CD14-positive monocyte (primary cell): ENCODE measurements around the gene ZNF695. TPM values are rescaled to one million over a fixed set of nuclear protein-coding genes. Genes with fewer than 3 reads are reported as not detected.

Experiments
- DNase-seq, 3 donors: peaks; one replicate each; pipeline ENCODE4 v3.0.0-alpha.2; 2011 to 2022
- H2AFZ ChIP-seq: 2 replicates; pipeline ENCODE4 v1.6.0; 2012; ENCODE audit warnings: mild to moderate bottlenecking, low read depth, low read length, inconsistent platforms; ENCODE audit not compliant: insufficient read depth, poor library complexity, severe bottlenecking
- H3K27ac ChIP-seq, 2 donors: 1 replicate in 1 of 2; 2 replicates in 1 of 2; pipeline ENCODE4 v1.5.1; 2012 to 2013; ENCODE audit warnings: low read length in 2 of 2, control low read depth in 1 of 2, inconsistent platforms in 1 of 2, low read depth in 1 of 2, mild to moderate bottlenecking in 1 of 2
- H3K27me3 ChIP-seq, 2 donors: one replicate each; pipeline versions ENCODE4 v1.6.0 to v1.6.1; 2011 to 2013; ENCODE audit warnings: low read length in 2 of 2; ENCODE audit not compliant: control insufficient read depth in 2 of 2, insufficient read depth in 2 of 2
- H3K36me3 ChIP-seq, 2 donors: replicated peaks in 1 of 2; 1 replicate in 1 of 2; 2 replicates in 1 of 2; pipeline versions ENCODE4 v1.5.1 to v1.6.1; 2012 to 2013; ENCODE audit warnings: low read length in 2 of 2, control low read depth in 1 of 2, inconsistent platforms in 1 of 2, mild to moderate bottlenecking in 1 of 2; ENCODE audit not compliant: insufficient read depth in 2 of 2, control insufficient read depth in 1 of 2
- H3K4me1 ChIP-seq, 2 donors: 1 replicate in 1 of 2; 2 replicates in 1 of 2; pipeline versions ENCODE4 v1.5.1 to v1.6.1; 2012 to 2013; ENCODE audit warnings: low read length in 2 of 2, control low read depth in 1 of 2, inconsistent platforms in 1 of 2, mild to moderate bottlenecking in 1 of 2, moderate library complexity in 1 of 2; ENCODE audit not compliant: insufficient read depth in 2 of 2, control insufficient read depth in 1 of 2
- H3K4me2 ChIP-seq: replicated peaks from 2 replicates; pipeline ENCODE3; 2012; ENCODE audit warnings: low read length, moderate library complexity, mild to moderate bottlenecking; ENCODE audit not compliant: poor library complexity, severe bottlenecking; ENCODE audit errors: extremely low read depth
- H3K4me3 ChIP-seq, 3 experiments: fragments of 200-600 bp in 1 of 3; sonication (generic) in 1 of 3; replicated peaks in 1 of 3; 1 replicate in 2 of 3; 2 replicates in 1 of 3; pipeline ENCODE4 v1.5.1; 2011 to 2013; ENCODE audit warnings: low read length in 3 of 3, mild to moderate bottlenecking in 3 of 3, control low read depth in 2 of 3, low read depth in 2 of 3, inconsistent platforms in 1 of 3, moderate library complexity in 1 of 3
- H3K79me2 ChIP-seq: 2 replicates; pipeline ENCODE4 v1.6.0; 2012; ENCODE audit warnings: mild to moderate bottlenecking, control low read depth, inconsistent platforms, low read length, moderate library complexity; ENCODE audit not compliant: insufficient read depth
- H3K9ac ChIP-seq: 2 replicates; pipeline ENCODE4 v1.6.0; 2017; ENCODE audit warnings: low read length, mild to moderate bottlenecking; ENCODE audit not compliant: insufficient read depth, poor library complexity, severe bottlenecking
- H3K9me3 ChIP-seq, 2 donors: replicated peaks in 1 of 2; 1 replicate in 1 of 2; 2 replicates in 1 of 2; pipeline versions ENCODE4 v1.5.1 to v1.6.1; 2012 to 2013; ENCODE audit warnings: low read length in 2 of 2, control low read depth in 1 of 2; ENCODE audit not compliant: control insufficient read depth in 1 of 2, insufficient read depth in 1 of 2
- H4K20me1 ChIP-seq: 2 replicates; pipeline ENCODE4 v1.6.0; 2012; ENCODE audit warnings: mild to moderate bottlenecking, low read length, control low read depth, moderate library complexity; ENCODE audit not compliant: insufficient read depth
- H3K27ac Mint-ChIP-seq, 7 donors: one replicate each; pipeline ENCODE4 v1.8.0; 2020; ENCODE audit warnings: mild to moderate bottlenecking in 7 of 7, mixed read lengths in 7 of 7, moderate library complexity in 6 of 7, inconsistent platforms in 2 of 7
- H3K27me3 Mint-ChIP-seq, 3 donors: one replicate each; pipeline ENCODE4 v1.8.0; 2021 to 2022; ENCODE audit warnings: low read depth in 3 of 3, mild to moderate bottlenecking in 3 of 3, mixed read lengths in 3 of 3, moderate library complexity in 3 of 3, inconsistent platforms in 1 of 3
- H3K36me3 Mint-ChIP-seq, 2 donors: one replicate each; pipeline ENCODE4 v1.8.0; 2020; ENCODE audit warnings: mixed read lengths in 2 of 2, inconsistent platforms in 1 of 2, mild to moderate bottlenecking in 1 of 2
- H3K4me1 Mint-ChIP-seq: one replicate; pipeline ENCODE4 v1.8.0; 2020; ENCODE audit warnings: mild to moderate bottlenecking, mixed read lengths
- H3K4me3 Mint-ChIP-seq, 2 donors: one replicate each; pipeline ENCODE4 v1.8.0; 2020; ENCODE audit warnings: mild to moderate bottlenecking in 2 of 2, mixed read lengths in 2 of 2, moderate library complexity in 1 of 2
- H3K9me3 Mint-ChIP-seq, 7 donors: one replicate each; pipeline ENCODE4 v1.8.0; 2020 to 2022; ENCODE audit warnings: mixed read lengths in 7 of 7, mild to moderate bottlenecking in 6 of 7, moderate library complexity in 6 of 7, inconsistent platforms in 2 of 7
- CTCF ChIP-seq: fragments of 200-600 bp; IDR thresholded peaks from one replicate; pipeline ENCODE4 v1.8.0; 2022; ENCODE audit warnings: antibody characterized with exemption, mild to moderate bottlenecking
- WGBS: methylation state at CpG from one replicate; pipeline ENCODE4 v1.1.5; 2013; ENCODE audit warnings: missing lambda C conversion rate; ENCODE audit not compliant: insufficient coverage; 5-methylcytosine and 5-hydroxymethylcytosine counted together
- intact Hi-C, 2 donors: fragments of 100-400 bp; cut with micrococcal nuclease; formaldehyde crosslinking; loops; one replicate each; pipeline versions ENCODE4 v1.15.0 to v1.15.1; 2023
- polyA plus RNA-seq, 3 donors: library from polyadenylated mRNA; depleted of rRNA in 1 of 3; unstranded in 2 of 3; stranded (reverse) in 1 of 3; fragments of 300-500 nt in 2 of 3; fragments of >200 nt in 1 of 3; fragmentation: Illumina TruSeq in 2 of 3; gene quantifications; 1 replicate in 2 of 3; 2 replicates in 1 of 3; pipeline ENCODE4 v1.2.3, GENCODE V29; 2012 to 2021

ZNF695 gene
- polyA plus RNA-seq, 3 donors = 0.18 TPM; not detected in 2

DNA sequence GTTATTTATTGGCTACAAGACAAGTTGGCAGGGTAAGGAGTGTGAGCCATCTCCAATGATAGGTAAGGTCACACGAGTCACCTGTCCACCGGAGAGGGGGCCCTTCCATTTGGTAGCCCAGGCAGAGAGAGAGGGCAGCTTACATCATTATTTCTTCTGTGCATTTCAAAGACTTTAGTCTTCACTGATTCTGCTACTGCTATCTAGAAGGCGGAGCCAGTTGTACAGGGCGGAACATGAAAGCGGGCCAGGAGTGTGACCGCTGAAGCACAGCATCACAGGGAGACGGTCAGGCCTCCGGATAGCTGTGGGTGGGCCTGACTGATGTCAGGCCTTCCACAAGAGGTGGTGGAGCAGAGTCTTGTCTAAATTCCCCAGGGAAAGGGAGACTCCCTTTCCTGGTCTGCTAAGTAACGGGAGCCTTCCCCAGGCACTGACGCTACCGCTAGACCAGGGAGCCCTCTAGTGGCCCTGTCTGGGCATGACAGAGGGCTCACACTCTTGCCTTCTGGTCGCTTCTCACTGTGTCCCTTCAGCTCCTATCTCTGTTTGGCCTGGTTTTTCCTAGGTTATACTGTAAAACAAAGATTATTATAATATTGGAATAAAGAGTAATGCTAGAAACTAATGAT is 36.7 kb downstream of the ZNF695 start:
- Mint-ChIP-seq H3K27me3 (peaks cover 0 to 2% (median 0%) of the 10 kb centered on the region in 3 donors), H3K27ac (peak overlapping the region in 3 of 7 donors; percentile 6 to 67 (median 8)), H3K4me3 (peak overlapping the region; percentile 42 to 74), H3K4me1 (peaks cover 7% of the 10 kb centered on the region), H3K9me3 (peaks cover 32 to 76% (median 56%) of the 10 kb centered on the region in 7 donors), H3K36me3 (peaks cover 7 to 14% of the 10 kb centered on the region in 2 donors)
- Histone ChIP-seq H3K27ac (no peak overlapping the region), H3K4me2 (no peak overlapping the region), H4K20me1 (no peaks in the 10 kb centered on the region), H3K4me3 (no peak overlapping the region), H2AFZ (no peak overlapping the region), H3K9me3 (peaks cover 64 to 65% of the 10 kb centered on the region in 2 donors), H3K36me3 (peaks cover 0 to 7% of the 10 kb centered on the region in 2 donors), H3K9ac (no peak overlapping the region), H3K27me3 (no peaks in the 10 kb centered on the region), H3K79me2 (no peaks in the 10 kb centered on the region), H3K4me1 (no peaks in the 10 kb centered on the region)
- intact Hi-C loops = loop anchor here (2.0 to 5.0 kb wide), 3 partner anchors 39 to 58 kb away; partner anchors contain the start of gene AHCTF1 (in 1 of the 2)
- DNase-seq = peak; percentile 36 to 50 (median 49)
- TF ChIP-seq CTCF = peak; percentile 86
- 67% methylated on average over 10 of the region's 12 CpGs for WGBS

- peak; percentile 27 to 37 (median 35) for DNase-seq
- Histone ChIP-seq H3K4me3 (no peak overlapping the region), H3K36me3 (peaks cover 0 to 7% of the 10 kb centered on the region in 2 donors), H3K9me3 (peaks cover 53 to 71% of the 10 kb centered on the region in 2 donors), H3K27me3 (no peaks in the 10 kb centered on the region), H3K9ac (no peak overlapping the region), H2AFZ (no peak overlapping the region), H3K27ac (no peak overlapping the region), H4K20me1 (no peaks in the 10 kb centered on the region), H3K79me2 (no peaks in the 10 kb centered on the region), H3K4me2 (no peak overlapping the region), H3K4me1 (no peaks in the 10 kb centered on the region)
- Mint-ChIP-seq H3K9me3 (peaks cover 34 to 77% (median 58%) of the 10 kb centered on the region in 7 donors), H3K4me1 (peaks cover 7% of the 10 kb centered on the region), H3K36me3 (peaks cover 7 to 14% of the 10 kb centered on the region in 2 donors), H3K27ac (peak overlapping the region; percentile 4 to 70 (median 47)), H3K27me3 (no peaks in the 10 kb centered on the region), H3K4me3 (no peak overlapping the region)
- TF ChIP-seq CTCF = no peak
- intact Hi-C loops = loop anchor here (2.0 to 5.0 kb wide), 3 partner anchors 37 to 57 kb away; partner anchors contain the start of gene AHCTF1 (in 1 of the 2)
- WGBS = no CpG with 5 or more reads among the region's 3 CpGs
Observed at GRCh38 chr1:246969621-246970020, 38.2 kb downstream of the ZNF695 start.
